ENCODE measurements around the gene RANBP9.

The RANBP9 gene

DNA sequence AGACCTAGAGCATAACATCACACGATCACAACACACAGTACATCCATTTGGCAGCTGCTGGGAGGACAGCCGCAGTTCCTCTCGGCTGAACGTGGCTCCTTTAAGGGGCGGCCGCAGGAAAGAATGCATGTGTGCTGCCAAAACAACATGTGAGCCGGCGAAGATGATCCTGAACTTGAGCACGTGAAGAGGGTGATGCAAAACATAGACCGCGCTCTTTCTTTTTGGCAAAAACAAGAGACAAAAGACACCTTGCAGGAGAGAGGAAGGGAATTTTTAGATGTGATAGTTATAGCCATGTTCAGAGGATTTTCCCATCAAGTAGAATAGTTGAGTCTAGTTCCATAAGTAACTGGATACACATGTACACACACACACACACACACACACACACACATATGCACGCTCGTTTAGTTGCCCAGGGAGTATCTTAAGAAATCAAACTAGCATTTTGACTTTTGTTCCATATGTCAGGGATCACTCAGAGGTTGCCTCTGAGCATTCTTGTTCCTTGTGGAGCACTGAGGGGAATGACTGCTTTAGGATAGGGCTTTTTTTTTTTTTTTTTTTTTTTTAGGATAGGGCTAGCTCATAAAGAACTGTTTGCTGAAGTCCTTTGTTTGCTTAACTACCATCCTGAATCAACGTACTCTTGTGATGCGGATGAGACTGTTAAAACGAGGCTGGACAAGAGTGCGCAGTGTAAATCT is 21.7 kb upstream of the RANBP9 start (continued):
- peak; percentile 53 for TF ChIP-seq PRDM10 (tag by site-specific recombination; IDR thresholded peaks at IDR 0.05)
- no peak for TF ChIP-seq SCRT1 (tag by site-specific recombination; IDR thresholded peaks at IDR 0.05; ENCODE audit: borderline replicate concordance)
- TF ChIP-seq SP2 (tag by site-specific recombination; IDR thresholded peaks at IDR 0.05): no peak
- TF ChIP-seq OSR2 (tag by site-specific recombination; IDR thresholded peaks at IDR 0.05): no peak
- TF ChIP-seq, protein P1, sequence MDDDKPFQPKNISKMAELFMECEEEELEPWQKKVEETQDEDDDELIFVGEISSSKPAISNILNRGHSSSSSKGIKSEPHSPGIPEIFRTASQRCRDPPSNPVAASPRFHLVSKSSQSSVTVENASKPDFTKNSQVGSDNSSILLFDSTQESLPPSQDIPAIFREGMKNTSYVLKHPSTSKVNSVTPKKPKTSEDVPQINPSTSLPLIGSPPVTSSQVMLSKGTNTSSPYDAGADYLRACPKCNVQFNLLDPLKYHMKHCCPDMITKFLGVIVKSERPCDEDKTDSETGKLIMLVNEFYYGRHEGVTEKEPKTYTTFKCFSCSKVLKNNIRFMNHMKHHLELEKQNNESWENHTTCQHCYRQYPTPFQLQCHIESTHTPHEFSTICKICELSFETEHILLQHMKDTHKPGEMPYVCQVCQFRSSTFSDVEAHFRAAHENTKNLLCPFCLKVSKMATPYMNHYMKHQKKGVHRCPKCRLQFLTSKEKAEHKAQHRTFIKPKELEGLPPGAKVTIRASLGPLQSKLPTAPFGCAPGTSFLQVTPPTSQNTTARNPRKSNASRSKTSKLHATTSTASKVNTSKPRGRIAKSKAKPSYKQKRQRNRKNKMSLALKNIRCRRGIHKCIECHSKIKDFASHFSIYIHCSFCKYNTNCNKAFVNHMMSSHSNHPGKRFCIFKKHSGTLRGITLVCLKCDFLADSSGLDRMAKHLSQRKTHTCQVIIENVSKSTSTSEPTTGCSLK (tag by site-specific recombination; IDR thresholded peaks at IDR 0.05): no peak
- no peak for TF ChIP-seq ZNF488 (tag by site-specific recombination; IDR thresholded peaks at IDR 0.05)
- TF ChIP-seq ZNF280D (tag by site-specific recombination; IDR thresholded peaks at IDR 0.05): no peak
- no peak for TF ChIP-seq OVOL3 (tag by site-specific recombination; IDR thresholded peaks at IDR 0.05)
- no peak for TF ChIP-seq ZNF311 (tag by site-specific recombination; IDR thresholded peaks at IDR 0.05; ENCODE audit: borderline replicate concordance)
- no peak for TF ChIP-seq KLF8 (tag by site-specific recombination; IDR thresholded peaks at IDR 0.05)
- TF ChIP-seq ZNF174 (tag by site-specific recombination; IDR thresholded peaks at IDR 0.05): no peak
- no peak for TF ChIP-seq ZNF114 (tag by site-specific recombination; IDR thresholded peaks at IDR 0.05)
- TF ChIP-seq ZNF571 (tag by site-specific recombination; IDR thresholded peaks at IDR 0.05): no peak
- TF ChIP-seq, protein P2, sequence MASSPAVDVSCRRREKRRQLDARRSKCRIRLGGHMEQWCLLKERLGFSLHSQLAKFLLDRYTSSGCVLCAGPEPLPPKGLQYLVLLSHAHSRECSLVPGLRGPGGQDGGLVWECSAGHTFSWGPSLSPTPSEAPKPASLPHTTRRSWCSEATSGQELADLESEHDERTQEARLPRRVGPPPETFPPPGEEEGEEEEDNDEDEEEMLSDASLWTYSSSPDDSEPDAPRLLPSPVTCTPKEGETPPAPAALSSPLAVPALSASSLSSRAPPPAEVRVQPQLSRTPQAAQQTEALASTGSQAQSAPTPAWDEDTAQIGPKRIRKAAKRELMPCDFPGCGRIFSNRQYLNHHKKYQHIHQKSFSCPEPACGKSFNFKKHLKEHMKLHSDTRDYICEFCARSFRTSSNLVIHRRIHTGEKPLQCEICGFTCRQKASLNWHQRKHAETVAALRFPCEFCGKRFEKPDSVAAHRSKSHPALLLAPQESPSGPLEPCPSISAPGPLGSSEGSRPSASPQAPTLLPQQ (tag by site-specific recombination; IDR thresholded peaks at IDR 0.05): peak; percentile 94
- TF ChIP-seq ZNF266 (tag by site-specific recombination; IDR thresholded peaks at IDR 0.05; ENCODE audit: low read depth): no peak
- no peak for TF ChIP-seq ZNF596 (tag by site-specific recombination; IDR thresholded peaks at IDR 0.05)
- no peak for TF ChIP-seq ZNF292 (tag by site-specific recombination; IDR thresholded peaks at IDR 0.05; ENCODE audit: borderline replicate concordance, low read depth)
- no peak for TF ChIP-seq BCL11A (tag by site-specific recombination; IDR thresholded peaks at IDR 0.05; ENCODE audit: low read depth)
- TF ChIP-seq ZNF37A (tag by site-specific recombination; IDR thresholded peaks at IDR 0.05): no peak
- no peak for TF ChIP-seq ZNF664 (tag by site-specific recombination; IDR thresholded peaks at IDR 0.05)
- TF ChIP-seq ZNF677 (tag by site-specific recombination; IDR thresholded peaks at IDR 0.05): no peak
- no peak for TF ChIP-seq ZNF16 (tag by site-specific recombination; IDR thresholded peaks at IDR 0.05; ENCODE audit: low read depth)
- TF ChIP-seq, protein P3, sequence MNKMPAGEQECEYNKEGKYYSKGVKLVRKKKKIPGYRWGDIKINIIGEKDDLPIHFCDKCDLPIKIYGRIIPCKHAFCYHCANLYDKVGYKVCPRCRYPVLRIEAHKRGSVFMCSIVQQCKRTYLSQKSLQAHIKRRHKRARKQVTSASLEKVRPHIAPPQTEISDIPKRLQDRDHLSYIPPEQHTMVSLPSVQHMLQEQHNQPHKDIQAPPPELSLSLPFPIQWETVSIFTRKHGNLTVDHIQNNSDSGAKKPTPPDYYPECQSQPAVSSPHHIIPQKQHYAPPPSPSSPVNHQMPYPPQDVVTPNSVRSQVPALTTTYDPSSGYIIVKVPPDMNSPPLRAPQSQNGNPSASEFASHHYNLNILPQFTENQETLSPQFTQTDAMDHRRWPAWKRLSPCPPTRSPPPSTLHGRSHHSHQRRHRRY (tag by site-specific recombination; IDR thresholded peaks at IDR 0.05): no peak
- no peak for TF ChIP-seq ZNF548 (tag by site-specific recombination; IDR thresholded peaks at IDR 0.05)
- peak; percentile 42; the same call in 1 of the 2 replicates for TF ChIP-seq ZSCAN30 (tag by site-specific recombination; IDR thresholded peaks at IDR 0.05)
- TF ChIP-seq ZBTB6 (tag by site-specific recombination; IDR thresholded peaks at IDR 0.05): no peak
